Choroid plexus epithelial cell (primary cell): ENCODE results near the gene FNDC3A.
"Not testable (repeated sequence)": the region's sequence is repeated elsewhere in the genome, so short reads cannot be mapped to it uniquely, and the experiment has no call there.

ENCODE experiments used
- DNase-seq: peaks from one replicate; pipeline ENCODE4 v3.0.0-alpha.2; 2010; ENCODE audit warnings: low read depth
- H3K4me3 ChIP-seq: 2 replicates; pipeline ENCODE4 v1.5.1; 2011; ENCODE audit warnings: low read depth, mild to moderate bottlenecking, control low read depth, low read length, moderate library complexity
- TF ChIP-seq, protein P1 (sequence below): conservative IDR thresholded peaks from 2 replicates; pipeline ENCODE4 v1.5.1; 2011; ENCODE audit warnings: low read depth, mild to moderate bottlenecking, control low read depth, inconsistent platforms, low read length, moderate library complexity

FNDC3A gene

DNA sequence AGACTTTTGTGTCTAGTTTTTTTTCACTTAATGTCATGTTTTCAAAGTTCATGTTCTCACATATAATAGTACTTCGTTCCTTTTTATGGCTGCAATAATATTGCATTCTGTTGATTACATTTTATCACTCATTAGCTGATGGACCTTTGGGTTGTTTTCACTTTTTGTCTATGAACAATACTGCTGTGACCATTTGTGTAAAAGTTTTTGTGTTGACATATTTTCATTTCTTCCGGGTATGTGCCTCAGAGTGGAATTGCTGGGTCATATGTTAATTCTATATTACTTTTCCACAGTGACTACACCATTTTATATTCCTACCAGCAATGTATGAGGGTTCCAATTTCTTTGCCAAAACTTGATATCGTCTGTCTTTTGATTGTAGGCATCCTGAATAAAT lies 158.6 kb downstream of the FNDC3A start:
- no peak overlapping the region for H3K4me3 ChIP-seq
- no peak for DNase-seq
- TF ChIP-seq, protein P1, sequence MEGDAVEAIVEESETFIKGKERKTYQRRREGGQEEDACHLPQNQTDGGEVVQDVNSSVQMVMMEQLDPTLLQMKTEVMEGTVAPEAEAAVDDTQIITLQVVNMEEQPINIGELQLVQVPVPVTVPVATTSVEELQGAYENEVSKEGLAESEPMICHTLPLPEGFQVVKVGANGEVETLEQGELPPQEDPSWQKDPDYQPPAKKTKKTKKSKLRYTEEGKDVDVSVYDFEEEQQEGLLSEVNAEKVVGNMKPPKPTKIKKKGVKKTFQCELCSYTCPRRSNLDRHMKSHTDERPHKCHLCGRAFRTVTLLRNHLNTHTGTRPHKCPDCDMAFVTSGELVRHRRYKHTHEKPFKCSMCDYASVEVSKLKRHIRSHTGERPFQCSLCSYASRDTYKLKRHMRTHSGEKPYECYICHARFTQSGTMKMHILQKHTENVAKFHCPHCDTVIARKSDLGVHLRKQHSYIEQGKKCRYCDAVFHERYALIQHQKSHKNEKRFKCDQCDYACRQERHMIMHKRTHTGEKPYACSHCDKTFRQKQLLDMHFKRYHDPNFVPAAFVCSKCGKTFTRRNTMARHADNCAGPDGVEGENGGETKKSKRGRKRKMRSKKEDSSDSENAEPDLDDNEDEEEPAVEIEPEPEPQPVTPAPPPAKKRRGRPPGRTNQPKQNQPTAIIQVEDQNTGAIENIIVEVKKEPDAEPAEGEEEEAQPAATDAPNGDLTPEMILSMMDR: no peak

DNA sequence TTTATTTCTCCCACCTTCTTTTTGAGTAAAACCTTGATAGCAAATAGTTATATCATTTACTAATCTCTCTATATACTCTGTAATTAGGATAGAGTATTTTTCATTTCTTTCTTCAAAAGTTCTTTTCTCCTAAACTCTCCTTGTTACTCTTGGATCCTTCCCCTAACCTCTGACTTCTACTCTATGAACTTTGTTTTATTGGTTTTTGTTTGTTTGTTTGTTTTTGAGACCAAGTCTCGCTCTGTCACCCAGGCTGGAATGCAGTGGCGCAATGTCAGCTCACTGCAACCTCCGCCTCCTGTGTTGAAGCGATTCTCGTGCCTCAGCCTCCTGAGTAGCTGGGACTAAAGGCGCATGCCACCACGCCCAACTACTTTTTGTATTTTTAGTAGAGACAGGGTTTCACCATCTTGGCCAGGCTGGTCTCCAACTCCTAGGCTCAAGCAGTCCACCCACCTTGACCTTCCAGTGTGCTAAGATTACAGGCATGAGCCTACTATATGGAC lies 161.5 kb downstream of the FNDC3A start:
- DNase-seq, H3K4me3 ChIP-seq: not testable (repeated sequence)

DNA sequence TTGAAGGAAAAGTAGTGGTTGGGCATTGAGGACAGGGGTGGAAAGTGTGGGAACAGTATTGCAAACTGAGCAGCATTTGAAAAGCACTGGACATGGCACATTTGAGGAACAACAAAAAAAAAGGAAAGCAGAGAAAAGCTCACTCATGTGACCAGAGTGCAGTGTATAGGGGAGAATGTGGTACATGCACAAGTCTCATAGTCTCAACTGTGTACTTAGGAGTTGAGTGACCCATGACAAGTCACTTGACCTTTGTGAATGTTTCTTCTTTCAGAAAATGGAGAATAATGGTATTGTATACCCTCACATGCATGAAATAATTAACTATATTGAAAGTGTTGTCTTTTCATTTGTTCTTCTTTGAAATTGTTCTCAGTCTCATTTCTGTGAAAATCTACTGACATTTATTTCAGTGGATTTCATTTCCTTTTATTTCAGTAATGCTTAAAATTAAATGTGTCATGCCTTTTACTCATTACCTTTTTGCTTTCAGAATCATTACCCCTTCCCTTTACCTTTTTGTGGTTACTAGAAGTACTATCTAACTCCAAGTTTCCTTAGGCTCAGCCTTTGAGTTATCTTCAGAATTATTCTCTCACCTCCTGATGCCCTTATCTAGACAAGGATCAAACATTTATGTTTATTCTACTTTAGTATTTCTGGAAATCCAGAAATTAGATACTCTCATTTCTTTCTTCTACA lies 165.3 kb downstream of the FNDC3A start:
- TF ChIP-seq, protein P1: no peak
- no peak overlapping the region for H3K4me3 ChIP-seq
- DNase-seq: no peak

DNA sequence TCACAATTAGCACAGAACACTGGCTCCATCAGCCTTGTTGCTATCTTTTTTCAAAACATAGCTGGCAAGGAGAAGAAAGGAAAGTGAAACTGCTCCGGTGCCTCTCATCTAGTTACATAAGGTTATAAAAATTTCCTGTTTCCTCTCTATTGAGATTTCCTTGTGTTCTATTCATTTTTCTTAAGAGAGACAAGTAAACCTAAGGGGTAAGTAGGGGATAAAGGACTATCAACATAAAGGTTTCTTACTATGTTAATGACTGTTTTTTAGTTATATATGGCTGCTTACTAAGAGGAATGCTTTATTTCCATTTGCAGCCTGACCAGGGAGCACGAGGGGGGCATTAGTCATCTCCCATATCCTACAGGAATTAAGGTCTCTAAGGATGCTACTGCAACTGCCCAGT lies 171.2 kb downstream of the FNDC3A start:
- H3K4me3 ChIP-seq: peak overlapping the region; percentile 45
- peak; percentile 75 for DNase-seq
- TF ChIP-seq, protein P1: no peak

DNA sequence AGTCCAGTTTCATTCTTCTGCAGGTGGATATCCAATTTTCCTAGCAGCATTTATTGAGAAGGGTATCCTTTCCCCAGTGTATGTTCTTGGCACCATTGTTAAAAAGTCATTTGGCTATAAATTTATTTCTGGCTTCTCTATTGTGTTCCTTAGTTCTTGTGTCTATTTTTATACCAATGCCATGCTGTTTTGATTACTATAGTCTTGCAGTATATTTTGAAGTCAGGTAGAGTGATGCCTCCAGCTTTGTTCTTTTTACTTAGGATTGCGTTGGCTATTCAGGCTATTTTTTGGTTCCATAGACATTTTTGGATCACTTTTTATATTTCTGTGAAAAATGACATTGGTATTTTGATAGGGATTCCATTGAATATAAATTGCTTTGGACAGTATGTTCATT lies 172.7 kb downstream of the FNDC3A start:
- no peak for DNase-seq
- no peak overlapping the region for H3K4me3 ChIP-seq
- TF ChIP-seq, protein P1: no peak

DNA sequence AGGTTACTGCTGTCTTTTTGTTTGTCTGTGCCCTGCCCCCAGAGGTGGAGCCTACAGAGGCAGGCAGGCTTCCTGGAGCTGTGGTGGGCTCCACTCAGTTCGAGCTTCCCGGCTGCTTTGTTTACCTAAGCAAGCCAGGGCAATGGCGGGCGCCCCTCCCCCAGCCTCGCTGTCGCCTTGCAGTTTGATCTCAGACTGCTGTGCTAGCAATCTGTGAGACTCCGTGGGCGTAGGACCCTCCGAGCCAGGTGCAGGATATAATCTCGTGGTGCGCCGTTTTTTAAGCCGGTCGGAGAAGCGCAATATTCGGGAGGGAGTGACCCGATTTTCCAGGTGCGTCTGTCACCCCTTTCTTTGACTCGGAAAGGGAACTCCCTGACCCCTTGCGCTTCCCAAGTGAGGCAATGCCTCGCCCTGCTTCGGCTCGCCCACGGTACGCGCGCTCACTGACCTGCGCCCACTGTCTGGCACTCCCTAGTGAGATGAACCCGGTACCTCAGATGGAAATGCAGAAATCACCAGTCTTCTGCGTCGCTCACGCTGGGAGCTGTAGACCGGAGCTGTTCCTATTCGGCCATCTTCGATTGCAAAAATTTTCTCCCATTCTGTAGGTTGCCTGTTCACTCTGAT lies 182.4 kb downstream of the FNDC3A start:
- H3K4me3 ChIP-seq, DNase-seq: not testable (repeated sequence)

DNA sequence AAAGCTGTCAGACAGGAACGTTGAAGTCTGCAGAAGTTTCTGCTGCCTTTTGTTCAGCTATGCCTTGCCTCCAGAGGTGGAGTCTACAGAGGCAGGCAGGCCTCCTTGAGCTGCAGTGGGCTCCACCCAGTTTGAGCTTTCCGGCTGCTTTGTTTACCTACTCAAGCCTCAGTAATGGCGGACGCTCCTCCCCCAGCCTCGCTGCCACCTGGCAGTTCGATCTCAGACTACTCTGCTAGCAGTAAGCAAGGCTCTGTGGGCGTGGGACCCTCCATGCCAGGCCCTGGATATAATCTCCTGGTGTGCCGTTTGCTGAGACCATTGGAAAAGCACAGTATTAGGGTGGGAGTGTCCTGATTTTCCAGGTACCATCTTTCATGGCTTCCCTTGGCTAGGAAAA lies 187.4 kb downstream of the FNDC3A start:
- DNase-seq, H3K4me3 ChIP-seq: not testable (repeated sequence)

DNA sequence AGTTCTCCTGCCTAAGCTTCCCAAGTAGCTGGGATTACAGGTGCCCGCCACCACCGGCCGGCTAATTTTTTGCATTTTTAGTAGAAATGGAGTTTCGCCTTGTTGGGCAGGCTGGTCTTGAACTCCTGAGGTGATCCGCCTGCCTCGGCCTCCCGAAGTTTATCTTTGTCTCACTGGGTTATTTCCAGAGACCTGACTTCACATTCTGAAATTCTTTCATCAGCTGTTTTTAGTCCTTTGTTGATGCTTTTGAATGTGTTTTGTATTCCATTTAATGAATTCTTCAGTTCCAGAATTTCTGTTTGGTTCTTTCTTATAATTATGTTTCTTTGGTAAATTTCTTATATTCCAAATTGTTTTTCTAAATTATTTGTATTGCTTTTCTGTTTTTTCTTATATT lies 189.0 kb downstream of the FNDC3A start:
- TF ChIP-seq, protein P1: no peak
- no peak for DNase-seq
- H3K4me3 ChIP-seq: no peak overlapping the region
